Measurements from ENCODE around the gene NDUFA8.

DNA sequence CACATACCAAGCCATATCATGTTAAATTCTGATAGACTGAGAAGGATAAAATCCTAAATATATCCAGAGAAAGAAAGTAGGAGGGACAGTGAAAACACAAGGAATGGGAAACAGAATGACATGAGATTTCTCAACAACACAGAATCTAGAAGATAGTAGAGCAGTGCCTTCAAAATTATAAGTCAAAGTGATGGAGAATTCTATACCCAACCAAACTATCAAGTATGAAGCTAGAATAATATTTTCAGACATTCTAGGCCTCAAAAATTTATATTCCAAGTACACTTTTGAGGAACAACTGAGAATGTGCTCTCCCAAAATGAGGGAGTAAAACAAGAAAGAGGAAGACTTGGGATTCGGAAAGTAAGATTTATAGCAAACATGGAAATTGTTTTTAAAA is 55.6 kb downstream of the NDUFA8 start:
- TF ChIP-seq, protein P1, sequence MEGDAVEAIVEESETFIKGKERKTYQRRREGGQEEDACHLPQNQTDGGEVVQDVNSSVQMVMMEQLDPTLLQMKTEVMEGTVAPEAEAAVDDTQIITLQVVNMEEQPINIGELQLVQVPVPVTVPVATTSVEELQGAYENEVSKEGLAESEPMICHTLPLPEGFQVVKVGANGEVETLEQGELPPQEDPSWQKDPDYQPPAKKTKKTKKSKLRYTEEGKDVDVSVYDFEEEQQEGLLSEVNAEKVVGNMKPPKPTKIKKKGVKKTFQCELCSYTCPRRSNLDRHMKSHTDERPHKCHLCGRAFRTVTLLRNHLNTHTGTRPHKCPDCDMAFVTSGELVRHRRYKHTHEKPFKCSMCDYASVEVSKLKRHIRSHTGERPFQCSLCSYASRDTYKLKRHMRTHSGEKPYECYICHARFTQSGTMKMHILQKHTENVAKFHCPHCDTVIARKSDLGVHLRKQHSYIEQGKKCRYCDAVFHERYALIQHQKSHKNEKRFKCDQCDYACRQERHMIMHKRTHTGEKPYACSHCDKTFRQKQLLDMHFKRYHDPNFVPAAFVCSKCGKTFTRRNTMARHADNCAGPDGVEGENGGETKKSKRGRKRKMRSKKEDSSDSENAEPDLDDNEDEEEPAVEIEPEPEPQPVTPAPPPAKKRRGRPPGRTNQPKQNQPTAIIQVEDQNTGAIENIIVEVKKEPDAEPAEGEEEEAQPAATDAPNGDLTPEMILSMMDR (IDR thresholded peaks at IDR 0.05): no peak
- TF ChIP-seq POLR2A (IDR thresholded peaks at IDR 0.05): no peak

All from transverse colon (tissue), 3 donors.